Measurements from ENCODE around the gene TRPM4.
"Not testable (repeated sequence)": the region's sequence is repeated elsewhere in the genome, so short reads cannot be mapped to it uniquely, and the experiment has no call there.

TRPM4 gene

DNA sequence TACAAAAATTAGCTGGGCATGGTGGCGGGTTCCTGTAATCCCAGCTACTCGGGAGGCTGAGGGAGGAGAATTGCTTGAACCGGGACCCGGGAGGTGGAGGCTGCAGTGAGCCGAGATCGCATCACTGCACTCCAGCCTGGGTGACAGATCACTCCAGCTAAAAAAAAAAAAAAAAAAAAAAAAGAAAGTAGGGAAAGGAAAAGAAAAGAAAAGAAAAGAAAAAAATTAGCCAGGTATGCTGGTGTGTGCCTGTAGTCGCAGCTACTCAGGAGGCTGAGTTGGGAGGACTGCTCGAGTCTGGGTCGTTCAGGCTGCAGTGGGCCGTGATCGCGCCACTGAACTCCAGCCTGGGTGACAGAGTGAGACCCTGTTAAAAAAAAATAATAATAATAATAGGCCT, 30.4 kb upstream of the TRPM4 start:
- not testable (repeated sequence) for DNase-seq (ENCODE audit: low read depth in 2 of 2)

DNA sequence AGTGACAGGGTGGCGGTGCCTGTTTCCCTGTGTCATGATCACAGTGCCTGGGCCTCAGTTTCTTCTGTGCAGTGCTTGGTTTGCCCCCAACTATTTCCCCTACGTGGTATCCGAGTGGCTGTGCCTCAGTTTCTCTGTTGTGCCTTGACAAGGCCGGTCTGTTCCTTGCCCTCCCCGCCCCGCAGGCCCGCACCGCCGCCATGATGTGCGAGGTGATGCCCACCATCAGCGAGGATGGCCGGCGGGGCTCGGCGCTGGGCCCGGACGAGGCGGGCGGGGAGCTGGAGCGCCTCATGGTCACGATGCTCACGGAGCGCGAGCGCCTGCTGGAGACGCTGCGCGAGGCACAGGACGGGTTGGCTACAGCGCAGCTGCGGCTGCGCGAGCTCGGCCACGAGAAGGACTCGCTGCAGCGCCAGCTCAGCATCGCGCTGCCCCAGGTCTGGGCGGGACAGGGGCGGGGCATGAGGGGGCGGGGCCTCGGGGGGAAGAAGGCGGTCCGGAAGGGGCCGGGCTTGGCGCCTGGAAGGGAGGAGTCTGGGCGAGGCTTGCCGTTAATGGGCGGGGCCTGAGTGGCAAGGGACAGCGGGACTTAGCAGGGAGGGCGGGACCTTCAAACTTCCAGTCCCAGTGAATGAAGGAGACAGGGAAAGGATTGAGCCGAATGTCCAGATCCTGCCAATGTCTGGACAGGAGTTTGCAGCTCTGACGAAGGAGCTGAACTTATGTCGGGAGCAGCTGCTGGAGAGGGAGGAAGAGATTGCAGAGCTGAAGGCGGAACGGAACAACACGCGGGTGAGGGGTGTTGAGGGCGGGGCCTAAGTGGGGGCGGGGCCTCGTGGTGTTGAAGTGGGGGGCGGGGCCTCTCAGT, 29.7 kb upstream of the TRPM4 start:
- peak; percentile 89 to 93 for DNase-seq (ENCODE audit: low read depth in 2 of 2)

DNA sequence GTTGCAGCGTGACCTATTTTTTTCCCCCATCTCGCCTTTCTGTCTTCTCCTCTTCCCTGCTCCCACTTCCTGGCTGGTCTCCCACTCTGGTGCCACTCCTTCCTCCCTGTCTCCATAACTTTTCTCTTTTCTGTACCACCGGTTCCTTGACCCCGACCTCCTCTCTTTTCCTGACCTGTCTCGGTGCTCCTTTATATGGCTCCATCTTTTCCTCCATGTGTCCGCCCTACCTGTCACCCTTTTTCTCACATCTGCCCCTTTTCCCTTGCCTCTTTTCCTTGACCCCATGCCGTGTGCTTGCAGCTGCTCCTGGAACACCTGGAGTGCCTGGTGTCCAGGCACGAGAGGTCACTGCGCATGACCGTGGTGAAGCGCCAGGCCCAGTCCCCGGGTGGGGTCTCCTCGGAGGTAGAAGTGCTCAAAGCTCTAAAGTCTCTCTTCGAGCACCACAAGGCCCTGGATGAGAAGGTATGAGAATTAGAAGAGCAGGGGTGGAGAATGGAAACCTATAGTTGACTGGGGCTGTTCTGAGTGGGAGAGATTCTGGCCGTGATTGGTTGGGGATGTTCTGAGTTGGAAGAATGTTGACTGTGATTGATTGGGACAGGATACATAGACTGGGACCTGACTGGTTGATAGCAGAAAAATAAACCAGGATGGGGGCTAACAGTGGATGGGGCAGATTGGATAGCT, 28.9 kb upstream of the TRPM4 start:
- DNase-seq (ENCODE audit: low read depth in 2 of 2): no peak

DNA sequence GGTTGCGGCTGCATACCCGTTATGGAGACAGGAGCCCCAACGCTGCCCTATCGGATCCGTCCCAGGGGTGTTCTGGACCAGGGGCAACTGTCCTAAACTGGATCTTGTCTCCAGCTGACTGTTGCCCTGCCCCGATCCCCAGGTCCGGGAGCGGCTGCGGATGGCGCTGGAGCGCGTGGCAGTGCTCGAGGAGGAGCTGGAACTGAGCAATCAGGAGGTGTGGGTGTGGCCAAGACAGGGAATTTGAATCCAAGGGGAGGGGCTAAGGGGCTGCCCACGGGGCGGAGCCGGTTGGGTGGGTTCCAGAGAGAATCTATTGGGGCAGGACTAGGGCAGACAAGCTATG, 28.4 kb upstream of the TRPM4 start:
- DNase-seq (ENCODE audit: low read depth in 2 of 2): no peak

DNA sequence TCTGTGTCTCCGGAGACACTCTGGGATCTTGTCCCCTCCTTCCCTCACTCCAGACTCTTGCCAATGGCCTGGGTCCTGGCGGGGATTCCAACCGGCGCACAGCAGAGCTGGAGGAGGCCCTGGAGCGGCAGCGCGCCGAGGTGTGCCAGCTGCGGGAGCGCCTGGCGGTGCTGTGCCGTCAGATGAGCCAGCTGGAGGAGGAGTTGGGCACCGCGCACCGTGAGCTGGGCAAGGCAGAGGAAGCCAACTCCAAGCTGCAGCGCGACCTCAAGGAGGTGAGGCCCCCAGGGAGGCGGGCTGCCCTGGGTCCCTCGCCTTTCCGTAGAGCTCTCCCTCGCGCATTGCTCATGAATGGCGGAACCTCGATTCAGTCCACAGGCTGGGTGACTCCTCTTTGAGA, 27.3 kb upstream of the TRPM4 start:
- no peak for DNase-seq (ENCODE audit: low read depth in 2 of 2)

DNA sequence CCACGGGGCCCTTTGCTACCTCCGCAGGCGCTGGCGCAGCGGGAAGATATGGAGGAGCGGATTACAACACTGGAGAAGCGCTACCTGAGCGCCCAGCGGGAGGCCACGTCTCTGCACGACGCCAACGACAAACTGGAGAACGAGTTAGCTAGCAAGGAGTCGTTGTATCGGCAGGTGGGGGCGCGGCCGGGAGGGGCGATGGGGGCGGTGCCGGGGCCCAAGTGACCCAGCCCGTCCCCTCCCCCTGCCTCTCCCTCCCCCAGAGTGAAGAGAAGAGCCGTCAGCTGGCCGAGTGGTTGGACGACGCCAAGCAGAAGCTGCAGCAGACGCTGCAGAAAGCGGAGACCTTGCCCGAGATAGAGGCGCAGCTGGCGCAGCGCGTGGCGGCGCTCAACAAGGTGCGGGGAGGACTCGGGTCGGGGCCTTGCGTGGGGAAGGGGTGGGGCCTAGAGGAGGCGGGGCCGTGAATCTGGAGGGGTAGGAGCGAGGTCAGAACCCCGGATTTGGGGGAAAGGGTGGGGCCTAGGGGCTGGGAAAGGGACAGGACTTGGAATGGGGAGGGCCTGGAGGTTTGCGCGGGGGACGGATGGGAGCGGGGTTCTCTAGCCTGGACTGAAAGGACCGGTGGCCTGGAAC, 24.5 kb upstream of the TRPM4 start:
- no peak for DNase-seq (ENCODE audit: low read depth in 2 of 2)

DNA sequence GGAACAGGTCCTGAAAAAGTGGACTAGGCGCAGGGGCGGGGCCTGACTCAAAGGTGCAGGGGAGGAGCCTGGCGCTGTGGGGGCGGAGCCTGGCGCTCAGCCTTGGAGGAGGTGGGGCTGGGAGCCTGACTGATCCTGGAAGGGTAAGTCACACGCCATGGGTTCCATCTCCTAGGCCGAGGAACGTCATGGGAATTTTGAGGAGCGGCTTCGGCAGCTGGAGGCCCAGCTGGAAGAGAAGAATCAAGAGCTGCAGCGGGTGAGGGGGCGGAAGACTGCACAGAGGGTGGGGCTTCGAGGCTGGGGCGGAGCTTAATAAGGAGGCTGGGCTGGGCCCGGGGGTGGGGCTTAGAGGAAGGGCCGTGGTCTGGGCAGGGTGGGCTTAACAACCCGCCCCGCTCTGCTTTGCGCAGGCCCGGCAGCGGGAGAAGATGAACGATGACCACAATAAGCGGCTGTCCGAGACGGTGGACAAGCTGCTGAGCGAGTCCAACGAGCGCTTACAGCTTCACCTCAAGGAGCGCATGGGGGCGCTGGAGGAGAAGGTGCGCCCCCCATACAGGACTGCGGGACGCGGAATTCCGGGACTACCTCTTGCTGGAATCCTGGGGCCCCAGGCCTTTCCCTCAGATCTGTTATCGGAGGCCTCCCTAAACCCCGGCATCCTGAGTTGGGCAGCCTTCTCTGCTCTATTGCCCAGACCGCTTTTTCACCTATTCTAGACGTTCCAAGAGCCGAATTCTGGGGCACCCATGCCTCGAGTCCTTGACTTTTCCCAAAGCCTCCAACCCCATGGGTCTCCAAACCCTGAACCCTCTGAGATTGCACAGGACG, 23.8 kb upstream of the TRPM4 start:
- DNase-seq (ENCODE audit: low read depth in 2 of 2): no peak

DNA sequence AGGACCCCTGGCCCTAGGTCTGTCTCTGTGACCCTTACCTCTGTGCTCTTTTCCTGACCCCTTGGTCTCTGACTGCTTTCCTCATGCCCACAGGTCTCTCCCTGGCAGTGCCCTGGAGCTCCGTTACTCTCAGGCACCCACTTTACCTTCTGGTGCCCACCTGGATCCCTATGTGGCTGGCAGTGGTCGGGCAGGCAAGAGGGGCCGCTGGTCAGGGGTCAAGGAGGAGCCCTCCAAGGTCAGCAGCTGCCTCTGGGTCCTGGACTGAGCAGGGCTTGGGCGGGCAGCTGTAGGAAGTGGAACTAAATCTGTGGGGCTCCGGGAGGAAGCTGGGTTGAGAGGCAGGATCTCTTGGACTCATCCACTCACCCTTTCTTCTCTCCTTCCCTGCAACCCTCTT, 21.9 kb upstream of the TRPM4 start:
- DNase-seq (ENCODE audit: low read depth in 2 of 2): no peak

DNA sequence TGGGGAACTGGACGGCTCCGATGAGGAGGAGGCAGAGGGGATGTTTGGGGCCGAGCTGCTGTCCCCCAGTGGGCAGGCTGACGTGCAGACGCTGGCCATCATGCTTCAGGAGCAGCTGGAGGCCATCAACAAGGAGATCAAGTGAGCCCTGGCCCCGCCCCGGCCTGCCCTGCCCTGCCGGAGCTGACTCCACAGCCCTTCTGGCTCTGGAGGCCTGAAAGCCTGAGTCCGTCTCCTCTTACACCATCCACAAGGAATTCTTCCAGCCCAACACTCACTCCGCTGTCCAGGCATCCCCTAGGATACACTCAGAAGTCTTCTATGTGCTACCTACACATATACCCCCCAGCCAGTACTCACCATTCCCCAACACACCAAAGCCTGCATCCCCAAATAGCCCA, 20.8 kb upstream of the TRPM4 start:
- no peak for DNase-seq (ENCODE audit: low read depth in 2 of 2)

DNA sequence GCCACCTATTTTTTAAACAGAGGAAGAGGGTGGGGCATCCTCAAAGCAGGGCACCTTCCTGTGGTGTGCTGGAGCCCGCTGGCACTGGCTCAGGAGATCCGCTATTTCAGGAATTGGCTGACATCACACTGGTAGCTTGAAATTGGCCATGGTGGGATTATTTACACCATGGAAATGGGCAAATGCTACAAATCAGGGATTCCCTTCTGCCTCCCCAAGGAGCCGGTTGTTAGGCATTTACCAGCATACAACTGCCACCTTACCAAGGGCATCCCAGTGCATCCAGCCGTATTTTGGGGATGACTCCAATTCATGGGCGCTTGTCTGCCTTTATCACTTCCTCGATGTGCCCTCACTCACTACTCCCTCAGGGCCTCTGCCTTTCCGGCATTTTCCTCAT, 16.6 kb upstream of the TRPM4 start:
- DNase-seq (ENCODE audit: low read depth in 2 of 2): no peak

DNA sequence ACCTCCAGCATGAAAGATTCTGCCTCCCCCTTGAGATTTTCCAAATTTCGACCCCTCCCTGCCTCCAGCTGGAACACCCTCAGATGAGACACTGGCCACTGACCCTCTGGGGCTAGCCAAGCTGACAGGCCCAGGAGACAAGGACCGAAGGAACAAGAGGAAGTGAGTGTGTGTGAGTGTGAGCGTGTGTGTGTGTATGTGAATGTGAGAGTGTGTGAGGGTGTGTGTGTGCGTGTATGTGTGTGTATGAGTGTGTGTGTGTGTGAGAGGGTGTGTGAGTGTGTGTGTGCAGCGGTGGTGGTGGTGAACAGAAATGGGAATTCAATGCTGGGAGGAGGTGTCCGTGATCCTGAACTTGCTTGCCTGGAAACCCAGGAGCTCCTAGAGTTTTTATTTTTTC, 16.2 kb upstream of the TRPM4 start:
- no peak for DNase-seq (ENCODE audit: low read depth in 2 of 2)

DNA sequence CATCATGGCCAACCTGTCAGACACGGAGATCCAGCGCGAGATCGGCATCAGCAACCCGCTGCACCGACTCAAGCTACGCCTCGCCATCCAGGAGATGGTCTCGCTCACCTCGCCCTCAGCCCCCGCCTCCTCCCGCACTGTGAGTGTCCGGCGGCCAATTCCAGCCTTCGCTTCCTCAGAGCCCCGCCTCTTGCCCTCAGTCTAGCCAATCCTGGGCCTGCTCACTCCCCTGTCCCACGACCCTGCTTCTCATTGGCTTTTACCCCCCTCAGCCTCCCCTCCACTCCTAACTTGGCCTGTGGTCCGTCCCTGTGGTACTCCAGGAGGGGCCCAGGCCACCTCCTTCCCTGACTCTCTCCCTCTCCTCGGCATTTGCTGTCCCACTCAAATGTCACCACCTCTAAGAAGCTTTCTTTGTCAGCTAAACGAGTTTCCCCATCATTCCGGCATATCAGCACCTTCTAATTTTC, 14.7 kb upstream of the TRPM4 start:
- peak in 1 of 2 experiments; percentile 67 for DNase-seq (ENCODE audit: low read depth in 2 of 2)

DNA sequence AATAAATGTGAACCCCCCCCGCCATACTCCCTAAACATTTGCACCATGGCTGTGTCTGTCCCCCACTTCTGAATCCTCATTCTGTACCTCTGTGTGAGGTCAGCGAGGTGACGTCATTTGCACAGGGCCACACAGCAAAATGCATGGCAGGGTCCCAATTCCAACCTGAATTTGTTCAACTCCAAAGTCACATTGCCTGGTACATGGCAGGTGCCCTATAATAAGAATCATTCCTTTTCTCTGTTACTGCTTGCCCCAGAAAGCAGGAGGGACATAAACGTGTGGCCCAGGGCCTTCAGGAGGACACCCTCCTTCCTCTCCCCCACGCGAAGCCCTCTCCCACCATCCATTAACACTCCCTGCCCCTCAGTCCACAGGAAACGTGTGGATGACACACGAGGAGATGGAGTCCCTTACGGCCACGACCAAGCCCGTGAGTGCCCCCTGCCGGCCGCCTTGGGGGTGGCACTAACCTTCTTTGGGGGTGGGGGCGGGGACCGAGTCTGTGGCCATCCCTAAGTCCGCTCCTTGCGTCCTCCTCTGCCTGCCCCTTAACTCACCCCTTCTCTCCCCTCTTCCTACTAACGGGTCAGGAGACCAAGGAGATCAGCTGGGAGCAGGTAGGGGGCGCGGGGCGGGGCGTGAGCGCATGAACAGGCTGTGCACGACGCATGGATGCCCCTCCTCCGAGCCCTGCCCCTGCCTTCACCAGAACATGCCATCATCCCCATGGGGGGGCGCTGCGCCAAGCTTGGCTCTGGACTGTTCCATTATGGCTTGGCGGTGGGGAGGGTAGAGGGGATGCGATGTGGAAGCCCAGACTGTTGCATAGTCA, 11.8 kb upstream of the TRPM4 start:
- DNase-seq (ENCODE audit: low read depth in 2 of 2): no peak

DNA sequence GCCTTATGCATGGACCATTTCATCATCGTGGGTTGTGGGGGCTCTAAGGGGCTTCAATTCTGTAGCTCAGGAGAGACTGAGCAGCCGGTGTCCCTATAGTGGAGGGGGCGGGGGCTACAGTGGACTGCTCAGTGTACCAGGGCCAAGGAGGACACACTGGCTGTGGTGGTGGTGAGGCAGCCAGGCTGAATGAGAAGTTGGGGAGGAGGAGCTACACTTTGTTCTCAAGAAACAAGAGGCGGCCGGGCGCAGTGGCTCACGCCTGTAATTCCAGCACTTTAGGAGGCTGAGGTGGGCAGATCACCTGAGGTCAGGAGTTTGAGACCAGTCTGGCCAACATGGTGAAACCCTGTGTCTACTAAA, 11.2 kb upstream of the TRPM4 start:
- not testable (repeated sequence) for DNase-seq (ENCODE audit: low read depth in 2 of 2)

DNA sequence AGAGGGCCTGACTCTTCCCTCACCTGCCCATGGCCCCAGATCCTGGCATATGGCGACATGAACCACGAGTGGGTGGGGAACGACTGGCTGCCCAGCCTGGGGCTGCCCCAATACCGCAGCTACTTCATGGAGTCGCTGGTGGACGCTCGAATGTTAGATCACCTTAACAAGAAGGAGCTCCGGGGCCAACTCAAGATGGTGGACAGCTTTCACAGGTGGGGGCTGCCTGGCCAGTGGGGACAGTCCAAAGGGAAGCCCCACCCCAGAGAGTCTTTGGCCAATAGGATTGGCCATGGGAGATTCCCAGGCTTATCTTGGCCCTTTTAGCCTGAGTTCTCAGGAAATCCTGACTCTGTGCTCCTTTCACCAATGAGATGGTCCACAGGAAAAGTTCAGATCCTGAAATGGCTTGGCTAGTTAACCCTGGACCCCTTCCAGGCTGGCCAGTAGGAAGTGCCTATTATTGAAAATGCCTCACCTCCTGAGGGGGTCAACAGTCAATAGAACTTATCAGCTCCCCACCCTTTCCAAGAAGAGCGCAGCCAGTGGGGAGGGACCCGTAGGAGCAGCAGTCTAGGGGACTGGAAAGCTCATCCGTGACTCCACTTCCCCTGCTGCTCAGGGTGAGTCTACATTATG, 9.4 kb upstream of the TRPM4 start:
- no peak for DNase-seq (ENCODE audit: low read depth in 2 of 2)

DNA sequence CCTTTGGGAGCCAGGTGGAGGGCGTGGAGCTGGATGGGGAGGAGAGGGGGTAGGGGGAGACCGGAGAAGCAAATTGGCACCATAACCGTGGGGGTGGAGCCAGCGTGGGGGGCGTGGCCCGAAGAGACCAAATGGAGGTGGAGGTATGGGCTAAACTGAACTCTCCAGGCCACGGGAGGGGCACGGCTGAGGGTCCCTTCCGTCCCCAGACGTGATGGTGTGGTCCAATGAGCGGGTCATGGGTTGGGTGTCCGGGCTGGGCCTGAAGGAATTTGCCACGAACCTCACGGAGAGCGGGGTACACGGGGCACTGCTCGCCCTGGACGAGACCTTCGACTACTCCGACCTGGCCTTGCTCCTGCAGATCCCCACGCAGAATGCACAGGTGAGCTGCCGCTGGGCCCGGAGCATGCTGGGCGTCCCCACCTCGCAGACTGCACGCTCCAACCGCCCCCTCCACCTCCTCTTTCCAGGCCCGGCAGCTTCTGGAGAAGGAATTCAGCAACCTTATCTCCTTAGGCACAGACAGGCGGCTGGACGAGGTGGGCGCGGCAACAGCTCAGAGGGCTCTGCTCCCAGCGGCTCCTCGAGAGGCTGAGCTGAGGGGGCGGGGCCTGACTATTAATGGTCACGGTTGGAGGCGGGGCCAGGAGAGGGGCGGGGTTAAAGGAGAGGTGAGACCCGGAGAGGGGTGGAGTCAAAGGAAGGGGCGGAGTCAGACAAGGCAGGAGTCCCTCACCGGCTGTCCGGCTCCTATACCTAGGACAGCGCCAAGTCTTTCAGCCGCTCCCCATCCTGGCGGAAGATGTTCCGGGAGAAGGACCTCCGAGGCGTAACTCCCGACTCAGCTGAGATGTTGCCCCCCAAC, 8.6 kb upstream of the TRPM4 start:
- peak; percentile 78 to 84 for DNase-seq (ENCODE audit: low read depth in 2 of 2)

DNA sequence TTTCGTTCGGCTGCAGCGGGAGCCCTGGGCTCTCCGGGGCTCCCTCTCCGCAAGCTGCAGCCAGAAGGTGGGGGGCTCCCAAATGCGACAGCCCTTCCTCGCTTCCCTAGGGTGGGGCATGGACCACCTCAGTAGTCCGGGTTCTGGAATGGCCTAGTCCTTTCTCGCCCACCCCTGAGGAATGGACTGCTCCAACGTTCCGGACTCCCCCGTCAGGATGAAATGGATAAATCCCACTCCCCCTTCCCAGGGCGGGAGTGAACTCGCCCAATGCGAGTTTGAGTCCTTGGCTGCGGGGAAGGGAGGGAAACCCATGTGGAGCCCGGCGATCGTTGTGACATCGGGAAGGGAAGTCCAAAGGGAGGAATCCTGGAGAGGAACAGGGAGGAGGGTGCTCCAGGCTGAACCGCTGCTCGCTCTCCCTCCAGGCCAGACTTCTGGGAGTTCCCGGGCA, 7.9 kb upstream of the TRPM4 start:
- DNase-seq (ENCODE audit: low read depth in 2 of 2): peak; percentile 78 to 79

DNA sequence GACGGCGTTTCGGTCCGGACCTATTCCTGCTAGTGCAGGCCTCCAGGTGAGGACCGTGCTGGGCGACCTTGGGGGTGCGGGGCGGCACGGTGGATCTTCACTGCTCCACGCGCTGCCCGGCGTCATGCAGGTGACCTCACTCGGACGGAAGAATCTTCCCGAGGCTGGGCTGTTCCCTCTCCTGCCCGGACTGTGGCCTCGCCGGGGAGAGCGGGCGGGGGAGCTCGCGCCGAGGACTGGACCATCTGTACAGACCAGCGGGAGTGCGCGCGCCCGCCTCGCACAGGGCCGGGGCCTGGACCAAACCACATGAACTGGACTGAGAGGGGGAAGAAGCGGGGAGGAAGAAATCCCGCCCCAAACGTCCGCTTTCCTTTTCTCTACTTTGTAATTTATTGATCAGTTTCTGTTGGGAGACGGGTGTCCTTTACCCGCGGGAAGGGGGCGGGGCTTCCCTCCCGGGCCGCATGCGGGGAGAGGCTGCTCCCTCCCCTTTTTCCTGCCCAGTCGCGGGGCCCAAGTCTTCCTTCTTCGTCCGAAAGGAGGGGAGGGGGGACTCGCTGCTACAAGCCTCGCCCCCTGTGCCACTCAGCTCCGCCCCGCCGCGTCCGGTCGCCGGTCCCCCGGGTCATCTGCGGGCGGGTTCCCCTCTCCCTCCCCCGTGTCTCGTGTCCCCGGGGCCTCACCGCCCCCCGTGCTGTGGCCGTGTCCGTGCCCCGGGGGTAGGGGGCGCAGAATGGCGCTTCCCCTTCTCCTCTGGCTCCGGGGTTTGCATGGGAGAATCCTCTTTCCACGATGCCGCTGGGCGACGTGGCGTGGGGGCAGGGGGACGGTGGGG, 7.3 kb upstream of the TRPM4 start:
- DNase-seq (ENCODE audit: low read depth in 2 of 2): peak; percentile 54 to 57

DNA sequence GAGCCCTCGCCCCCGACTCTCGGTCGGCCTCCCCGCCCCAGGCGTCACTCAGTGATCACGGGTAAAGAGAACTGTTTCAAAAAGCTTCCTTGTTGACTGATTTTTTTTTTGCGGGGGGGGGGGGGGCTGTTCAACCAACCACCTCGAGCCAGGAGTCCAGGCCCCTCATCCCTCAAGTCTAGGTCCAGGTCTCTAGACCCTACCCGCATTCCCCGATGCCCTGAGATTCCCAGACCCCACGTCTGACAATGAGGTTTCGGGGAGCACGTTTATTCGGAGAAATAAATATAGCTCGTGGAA, 6.7 kb upstream of the TRPM4 start:
- DNase-seq (ENCODE audit: low read depth in 2 of 2): no peak
